Smooth muscle cell of the brain vasculature (primary cell): ENCODE results near the gene VAMP8.
"Not testable (repeated sequence)": the region's sequence is repeated elsewhere in the genome, so short reads cannot be mapped to it uniquely, and the experiment has no call there.

Experiments
- DNase-seq: peaks from one replicate; pipeline ENCODE4 v3.0.0-alpha.2; 2012; ENCODE audit warnings: low read depth, low spot score

The VAMP8 gene

GRCh38 chr2:85577386-85578242 lies at the start of gene VAMP8:
VAMP8 (plus strand) TSS chr2:85577586; CDS start chr2:85577647, 61 bp downstream.
- no peak for DNase-seq

- DNase-seq: no peak
Measured at GRCh38 chr2:85527787-85528186, 49.6 kb upstream of the VAMP8 start.

- no peak for DNase-seq
Measured at GRCh38 chr2:85528355-85528754, 49.0 kb upstream of the VAMP8 start.

GRCh38 chr2:85529809-85530208 lies 47.6 kb upstream of the VAMP8 start:
- DNase-seq: no peak

- DNase-seq: no peak
Measured at GRCh38 chr2:85531589-85531988, 45.8 kb upstream of the VAMP8 start.

GRCh38 chr2:85534099-85534498 lies 43.3 kb upstream of the VAMP8 start:
- no peak for DNase-seq

GRCh38 chr2:85534881-85535280 lies 42.5 kb upstream of the VAMP8 start:
- no peak for DNase-seq

- no peak for DNase-seq
Measured at GRCh38 chr2:85536479-85536878, 40.9 kb upstream of the VAMP8 start.

- DNase-seq: no peak
Measured at GRCh38 chr2:85537600-85538506, 39.5 kb upstream of the VAMP8 start.

- DNase-seq: peak; percentile 85
Measured at GRCh38 chr2:85538507-85539360, 38.7 kb upstream of the VAMP8 start, which contains the start of gene MAT2A. MAT2A (plus strand) TSS chr2:85539168; CDS start chr2:85539288, 120 bp downstream.

- DNase-seq: no peak
Measured at GRCh38 chr2:85539361-85540132, 37.8 kb upstream of the VAMP8 start.

GRCh38 chr2:85540133-85540648 lies 37.2 kb upstream of the VAMP8 start:
- DNase-seq: no peak

GRCh38 chr2:85541262-85541661 lies 36.1 kb upstream of the VAMP8 start:
- no peak for DNase-seq

GRCh38 chr2:85541753-85542457 lies 35.5 kb upstream of the VAMP8 start:
- DNase-seq: no peak

GRCh38 chr2:85542777-85543176 lies 34.6 kb upstream of the VAMP8 start:
- no peak for DNase-seq

- DNase-seq: not testable (repeated sequence)
Measured at GRCh38 chr2:85544254-85544691, 33.1 kb upstream of the VAMP8 start.

GRCh38 chr2:85544915-85545779 lies 32.2 kb upstream of the VAMP8 start:
- DNase-seq: not testable (repeated sequence)

- DNase-seq: no peak
Measured at GRCh38 chr2:85545780-85546240, 31.6 kb upstream of the VAMP8 start.
